ENCODE results near the gene RPP25L.

RPP25L gene

DNA sequence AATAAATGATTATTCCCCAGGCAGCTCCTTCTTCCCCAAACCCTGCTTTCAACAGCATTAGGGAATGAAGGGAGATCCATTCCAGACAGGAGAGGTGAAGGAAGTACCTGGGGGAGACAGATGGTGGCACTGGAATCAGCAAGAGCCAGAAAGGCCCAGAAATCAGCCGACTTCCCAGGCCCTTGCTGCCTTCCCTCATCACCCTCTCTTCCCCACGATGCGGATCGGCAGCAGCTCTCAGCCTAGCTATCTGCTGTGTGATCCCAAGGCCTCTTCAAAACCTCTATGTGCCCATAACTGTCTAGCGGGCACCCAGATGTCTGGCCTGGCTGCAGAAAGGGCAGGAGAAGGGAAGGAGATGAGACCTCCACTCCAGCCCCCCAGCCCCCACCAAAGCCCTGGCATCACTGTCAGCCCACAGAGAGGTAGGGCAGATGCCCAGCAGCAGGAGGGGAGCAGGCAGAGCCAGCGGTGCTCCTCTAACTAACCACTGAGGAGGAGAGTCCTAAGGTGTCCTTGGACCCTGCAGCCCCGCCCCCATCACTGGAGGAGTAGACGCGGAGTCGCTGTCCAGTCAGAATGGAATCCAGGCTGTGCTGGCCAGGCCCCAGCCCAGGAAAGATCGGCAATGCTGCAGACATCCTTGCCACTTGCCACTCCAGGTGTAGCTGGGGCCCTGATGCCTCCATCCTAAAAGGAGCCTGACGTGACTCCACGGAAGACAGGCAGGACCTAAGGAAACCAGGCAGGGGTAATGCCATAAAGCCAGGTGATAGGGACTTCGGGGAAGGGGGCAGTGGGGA is 35.1 kb downstream of the RPP25L start:
- TF ChIP-seq, protein P1, sequence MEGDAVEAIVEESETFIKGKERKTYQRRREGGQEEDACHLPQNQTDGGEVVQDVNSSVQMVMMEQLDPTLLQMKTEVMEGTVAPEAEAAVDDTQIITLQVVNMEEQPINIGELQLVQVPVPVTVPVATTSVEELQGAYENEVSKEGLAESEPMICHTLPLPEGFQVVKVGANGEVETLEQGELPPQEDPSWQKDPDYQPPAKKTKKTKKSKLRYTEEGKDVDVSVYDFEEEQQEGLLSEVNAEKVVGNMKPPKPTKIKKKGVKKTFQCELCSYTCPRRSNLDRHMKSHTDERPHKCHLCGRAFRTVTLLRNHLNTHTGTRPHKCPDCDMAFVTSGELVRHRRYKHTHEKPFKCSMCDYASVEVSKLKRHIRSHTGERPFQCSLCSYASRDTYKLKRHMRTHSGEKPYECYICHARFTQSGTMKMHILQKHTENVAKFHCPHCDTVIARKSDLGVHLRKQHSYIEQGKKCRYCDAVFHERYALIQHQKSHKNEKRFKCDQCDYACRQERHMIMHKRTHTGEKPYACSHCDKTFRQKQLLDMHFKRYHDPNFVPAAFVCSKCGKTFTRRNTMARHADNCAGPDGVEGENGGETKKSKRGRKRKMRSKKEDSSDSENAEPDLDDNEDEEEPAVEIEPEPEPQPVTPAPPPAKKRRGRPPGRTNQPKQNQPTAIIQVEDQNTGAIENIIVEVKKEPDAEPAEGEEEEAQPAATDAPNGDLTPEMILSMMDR (conservative IDR thresholded peaks at IDR 0.05; ENCODE audit: low read depth, low read length): no peak
- DNase-seq (ENCODE audit: low read depth): no peak
- H3K4me3 ChIP-seq (ENCODE audit: low read length): no peak overlapping the region

DNA sequence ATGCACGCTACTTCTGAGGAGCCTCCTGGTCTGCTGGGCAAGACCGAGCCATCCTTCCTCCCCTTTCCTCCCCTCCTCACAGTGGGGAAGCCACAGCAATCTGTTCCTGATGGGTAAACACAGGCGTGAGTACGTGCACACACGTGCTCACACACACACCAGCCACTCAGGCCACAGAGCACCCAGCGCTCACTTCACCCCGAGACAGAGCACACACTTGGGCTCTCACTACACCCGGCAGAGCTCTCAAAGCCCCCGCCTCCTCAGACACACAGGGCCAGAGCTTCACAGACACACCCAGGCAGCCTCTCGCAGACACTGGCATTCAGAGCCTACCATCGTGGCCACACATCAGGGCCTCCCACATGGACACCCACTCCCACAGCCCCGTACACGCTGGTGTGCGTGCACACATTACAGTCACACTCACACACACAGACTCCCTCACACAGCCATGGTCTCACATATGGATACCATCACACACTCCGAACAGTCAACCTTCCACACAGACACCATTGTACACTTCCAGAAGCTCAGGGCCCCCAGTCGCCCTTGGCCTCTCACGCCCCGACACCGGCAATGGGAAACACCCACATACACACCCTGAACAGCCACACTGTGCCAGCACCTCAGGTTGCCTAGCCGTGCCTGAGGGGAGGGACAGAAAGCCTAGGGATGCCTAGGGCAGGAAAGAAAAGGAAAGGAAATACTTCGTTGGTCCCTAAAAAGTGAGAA is 35.9 kb downstream of the RPP25L start:
- H3K4me3 ChIP-seq (ENCODE audit: low read length): no peak overlapping the region
- DNase-seq (ENCODE audit: low read depth): no peak
- TF ChIP-seq, protein P1 (conservative IDR thresholded peaks at IDR 0.05; ENCODE audit: low read depth, low read length): no peak

- DNase-seq (ENCODE audit: low read depth): no peak
- H3K4me3 ChIP-seq (ENCODE audit: low read length): no peak overlapping the region
- TF ChIP-seq, protein P1 (conservative IDR thresholded peaks at IDR 0.05; ENCODE audit: low read depth, low read length): no peak
These were observed 36.7 kb downstream of the RPP25L start for GRCh38 chr9:34575241-34575640.

DNA sequence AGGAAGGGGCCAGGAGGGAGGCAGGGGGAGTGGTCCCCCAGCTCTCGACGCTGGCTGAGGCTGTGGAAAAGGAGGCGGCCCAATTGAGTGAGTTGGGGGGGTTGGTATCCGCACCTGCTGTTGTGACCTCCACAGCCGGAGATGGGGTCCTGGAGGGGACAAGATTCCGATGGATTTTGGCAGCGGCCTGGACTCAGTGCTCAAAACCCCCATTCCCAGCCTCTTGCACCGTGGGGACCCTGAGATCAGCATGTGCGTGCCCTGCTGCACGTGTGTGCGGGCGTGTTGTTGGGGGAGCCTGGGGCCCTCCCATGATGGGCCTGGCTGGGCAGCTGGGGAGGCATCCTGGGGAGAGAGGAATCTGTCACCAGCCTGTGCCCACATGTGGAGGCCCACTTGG is 37.3 kb downstream of the RPP25L start:
- no peak for DNase-seq (ENCODE audit: low read depth)
- H3K4me3 ChIP-seq (ENCODE audit: low read length): no peak overlapping the region
- TF ChIP-seq, protein P1 (conservative IDR thresholded peaks at IDR 0.05; ENCODE audit: low read depth, low read length): no peak

DNA sequence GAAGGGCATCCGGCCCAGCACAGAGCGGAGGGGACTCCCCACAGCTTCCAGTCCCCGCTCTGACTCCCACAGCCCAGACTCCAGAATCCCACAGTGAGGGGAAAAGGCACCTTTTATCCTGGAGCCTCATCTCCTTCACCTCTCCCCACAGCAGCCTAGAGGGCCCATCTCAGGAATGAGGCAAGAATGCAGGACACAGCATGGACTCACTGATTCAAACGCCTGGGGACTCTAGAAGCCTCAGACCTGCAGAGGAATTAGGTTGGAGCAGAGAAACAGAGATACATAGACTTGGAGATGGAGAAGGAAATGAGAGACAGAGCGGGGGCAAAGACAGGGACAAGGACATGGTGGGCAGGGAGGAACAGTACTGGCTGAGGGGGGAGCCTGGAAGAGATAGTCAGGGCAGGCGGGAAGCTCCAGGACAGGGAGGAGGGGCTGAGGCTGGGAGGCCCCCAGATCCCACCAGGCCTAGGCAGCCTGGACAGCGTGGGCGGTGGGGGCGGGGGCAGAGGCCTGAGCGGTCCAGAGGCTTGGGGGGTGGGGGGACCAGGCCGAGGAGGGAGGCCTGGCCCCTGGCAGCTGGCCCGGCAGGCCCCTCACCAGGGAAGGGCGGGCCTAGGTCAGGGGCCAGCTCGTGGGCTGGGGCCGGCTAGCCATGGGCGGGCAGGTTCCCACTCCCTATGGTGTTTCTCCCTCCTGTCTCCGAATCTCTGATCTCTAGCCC is 38.1 kb downstream of the RPP25L start:
- H3K4me3 ChIP-seq (ENCODE audit: low read length): no peak overlapping the region
- DNase-seq (ENCODE audit: low read depth): no peak
- TF ChIP-seq, protein P1 (conservative IDR thresholded peaks at IDR 0.05; ENCODE audit: low read depth, low read length): no peak

GRCh38 chr9:34572628-34573027 is 39.3 kb downstream of the RPP25L start:
- no peak overlapping the region for H3K4me3 ChIP-seq (ENCODE audit: low read length)
- TF ChIP-seq, protein P1 (conservative IDR thresholded peaks at IDR 0.05; ENCODE audit: low read depth, low read length): no peak
- no peak for DNase-seq (ENCODE audit: low read depth)
